AG10803 (cell line): Measurements from ENCODE around the gene ASF1B.

Experiments
- DNase-seq: peaks from one replicate; pipeline ENCODE4 v3.0.0; 2010; ENCODE audit warnings: low read depth
- H3K4me3 ChIP-seq: 2 replicates; pipeline ENCODE4 v1.5.1; 2011; ENCODE audit warnings: mild to moderate bottlenecking, low read length, control low read depth
- TF ChIP-seq, protein P1 (sequence below): conservative IDR thresholded peaks from 2 replicates; pipeline ENCODE4 v1.5.1; 2011; ENCODE audit warnings: mild to moderate bottlenecking, low read length, control low read depth, inconsistent platforms

ASF1B gene

DNA sequence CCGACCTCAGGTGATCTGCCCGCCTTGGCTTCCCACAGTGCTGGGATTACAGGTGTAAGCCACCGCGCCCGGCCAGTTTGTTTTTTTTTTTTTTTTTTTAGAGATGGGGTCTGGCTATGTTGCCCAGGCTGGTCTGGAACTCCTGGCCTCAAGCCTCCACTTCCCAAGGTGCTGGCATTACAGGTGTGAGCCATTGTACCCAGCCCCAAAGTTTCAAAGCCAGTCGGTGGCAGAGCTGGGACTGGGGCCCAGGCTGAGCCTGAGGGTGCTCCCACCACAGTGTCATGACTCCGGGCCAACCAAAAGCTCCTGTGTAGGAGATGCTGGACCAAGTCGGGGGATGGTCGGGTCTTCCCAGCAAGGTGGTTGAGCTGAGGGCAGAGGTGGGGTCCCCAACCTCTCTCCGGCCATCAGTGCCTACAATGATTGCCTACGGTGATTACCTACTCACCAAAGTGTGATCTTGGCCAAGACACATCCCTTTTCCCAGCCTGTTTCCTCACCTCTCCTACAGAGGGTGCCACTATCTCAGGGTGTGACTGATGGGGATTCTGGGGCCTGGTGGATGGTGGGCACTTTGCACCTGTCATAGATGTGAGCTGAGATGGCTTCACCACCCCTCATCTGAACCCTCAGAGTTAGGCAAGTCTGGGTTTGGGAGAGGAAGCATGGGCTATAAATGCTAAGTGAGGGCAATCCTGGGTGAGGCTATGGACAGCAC, 40.0 kb downstream of the ASF1B start:
- TF ChIP-seq, protein P1, sequence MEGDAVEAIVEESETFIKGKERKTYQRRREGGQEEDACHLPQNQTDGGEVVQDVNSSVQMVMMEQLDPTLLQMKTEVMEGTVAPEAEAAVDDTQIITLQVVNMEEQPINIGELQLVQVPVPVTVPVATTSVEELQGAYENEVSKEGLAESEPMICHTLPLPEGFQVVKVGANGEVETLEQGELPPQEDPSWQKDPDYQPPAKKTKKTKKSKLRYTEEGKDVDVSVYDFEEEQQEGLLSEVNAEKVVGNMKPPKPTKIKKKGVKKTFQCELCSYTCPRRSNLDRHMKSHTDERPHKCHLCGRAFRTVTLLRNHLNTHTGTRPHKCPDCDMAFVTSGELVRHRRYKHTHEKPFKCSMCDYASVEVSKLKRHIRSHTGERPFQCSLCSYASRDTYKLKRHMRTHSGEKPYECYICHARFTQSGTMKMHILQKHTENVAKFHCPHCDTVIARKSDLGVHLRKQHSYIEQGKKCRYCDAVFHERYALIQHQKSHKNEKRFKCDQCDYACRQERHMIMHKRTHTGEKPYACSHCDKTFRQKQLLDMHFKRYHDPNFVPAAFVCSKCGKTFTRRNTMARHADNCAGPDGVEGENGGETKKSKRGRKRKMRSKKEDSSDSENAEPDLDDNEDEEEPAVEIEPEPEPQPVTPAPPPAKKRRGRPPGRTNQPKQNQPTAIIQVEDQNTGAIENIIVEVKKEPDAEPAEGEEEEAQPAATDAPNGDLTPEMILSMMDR = 0 out of 2 replicates have a peak, but pooled peaks have one; percentile 6
- DNase-seq = no peak
- H3K4me3 ChIP-seq = no peak overlapping the region

DNA sequence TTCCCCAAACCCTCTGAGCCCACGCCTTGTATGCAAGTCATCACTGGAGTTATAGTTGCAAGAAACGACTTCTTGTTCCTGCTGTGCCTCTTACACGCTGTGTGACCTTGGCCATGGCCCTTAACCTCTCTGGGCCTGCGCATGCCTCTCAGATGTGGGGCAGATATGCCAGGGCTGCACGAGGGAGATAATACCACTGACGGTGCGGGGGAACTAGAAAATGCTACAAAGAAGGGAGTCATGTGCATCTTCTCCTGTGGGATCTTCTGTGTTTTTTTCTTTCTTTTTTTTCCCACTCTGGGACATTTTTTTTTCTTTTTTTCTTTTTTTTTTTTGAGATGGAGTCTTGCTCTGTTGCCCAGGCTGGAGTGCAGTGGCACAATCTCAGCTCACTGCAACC, 41.5 kb downstream of the ASF1B start:
- TF ChIP-seq, protein P1 = no peak
- H3K4me3 ChIP-seq = no peak overlapping the region
- no peak for DNase-seq

DNA sequence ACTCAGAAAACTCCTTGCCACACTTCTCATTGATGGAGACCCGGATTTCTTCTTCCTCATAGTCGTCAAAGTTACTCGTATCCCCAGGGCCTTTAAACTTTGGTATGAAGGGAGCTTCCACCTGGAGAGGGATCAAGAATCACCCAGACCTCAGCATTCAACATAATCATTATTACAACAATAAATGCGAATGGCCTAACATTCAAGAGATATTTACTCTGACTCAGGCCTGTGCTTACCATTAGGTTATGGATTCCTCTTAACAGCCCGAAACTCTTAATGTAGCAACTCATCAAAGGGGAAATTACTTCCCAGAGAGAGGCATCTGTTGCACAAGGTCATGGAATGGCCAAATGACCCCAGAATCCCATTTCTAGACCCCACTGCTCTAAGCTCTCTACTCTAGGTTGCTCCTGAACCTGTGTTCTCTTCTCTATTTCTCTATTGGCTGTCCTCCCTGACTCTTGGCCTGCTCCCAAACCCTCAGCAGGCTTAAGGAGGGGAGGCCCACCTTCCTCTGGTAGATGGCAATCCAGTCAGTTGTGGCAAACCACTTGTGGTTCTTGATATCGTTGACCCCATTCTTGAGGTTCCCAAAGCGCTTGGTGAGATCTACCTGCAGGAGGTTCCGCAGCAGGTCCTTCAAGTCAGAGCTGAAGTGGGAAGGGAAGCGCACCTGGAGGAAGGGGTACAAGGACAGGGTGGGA, 43.1 kb downstream of the ASF1B start:
- H3K4me3 ChIP-seq = no peak overlapping the region
- DNase-seq = no peak
- TF ChIP-seq, protein P1 = no peak

DNA sequence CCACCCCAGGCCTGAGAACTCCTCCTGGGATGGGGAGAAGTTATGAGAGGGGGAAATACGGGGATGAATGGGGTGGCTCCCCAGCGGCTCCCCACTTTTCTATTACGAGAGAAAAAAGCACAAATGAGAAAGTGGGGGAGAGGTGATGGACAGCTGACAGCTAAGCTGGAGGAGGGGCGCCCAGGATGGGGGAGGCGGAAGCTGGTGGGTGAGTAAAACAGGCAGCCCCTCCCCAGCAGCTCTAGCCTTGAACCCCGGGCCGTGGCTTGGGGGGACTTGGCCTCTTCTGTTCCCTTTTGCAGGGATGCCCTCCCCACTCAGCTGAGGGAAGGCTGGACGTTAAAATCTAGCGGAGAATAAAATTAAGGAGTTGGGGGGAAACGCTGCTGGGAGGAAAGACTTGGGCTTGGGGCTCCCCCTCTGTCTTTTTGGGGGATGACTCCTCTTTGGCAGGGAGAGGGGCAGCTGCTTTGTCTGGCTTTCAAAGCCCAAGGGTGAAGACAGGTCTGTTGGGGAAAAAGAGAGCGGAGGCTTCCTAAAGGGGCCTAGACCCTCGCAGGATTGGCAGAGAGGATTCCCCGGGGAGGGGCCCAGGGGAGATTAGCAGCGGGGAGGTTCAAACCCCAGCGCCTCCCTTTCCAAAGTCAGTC, 44.5 kb downstream of the ASF1B start:
- TF ChIP-seq, protein P1 = no peak
- no peak for DNase-seq
- H3K4me3 ChIP-seq = peak overlapping the region; percentile 83

DNA sequence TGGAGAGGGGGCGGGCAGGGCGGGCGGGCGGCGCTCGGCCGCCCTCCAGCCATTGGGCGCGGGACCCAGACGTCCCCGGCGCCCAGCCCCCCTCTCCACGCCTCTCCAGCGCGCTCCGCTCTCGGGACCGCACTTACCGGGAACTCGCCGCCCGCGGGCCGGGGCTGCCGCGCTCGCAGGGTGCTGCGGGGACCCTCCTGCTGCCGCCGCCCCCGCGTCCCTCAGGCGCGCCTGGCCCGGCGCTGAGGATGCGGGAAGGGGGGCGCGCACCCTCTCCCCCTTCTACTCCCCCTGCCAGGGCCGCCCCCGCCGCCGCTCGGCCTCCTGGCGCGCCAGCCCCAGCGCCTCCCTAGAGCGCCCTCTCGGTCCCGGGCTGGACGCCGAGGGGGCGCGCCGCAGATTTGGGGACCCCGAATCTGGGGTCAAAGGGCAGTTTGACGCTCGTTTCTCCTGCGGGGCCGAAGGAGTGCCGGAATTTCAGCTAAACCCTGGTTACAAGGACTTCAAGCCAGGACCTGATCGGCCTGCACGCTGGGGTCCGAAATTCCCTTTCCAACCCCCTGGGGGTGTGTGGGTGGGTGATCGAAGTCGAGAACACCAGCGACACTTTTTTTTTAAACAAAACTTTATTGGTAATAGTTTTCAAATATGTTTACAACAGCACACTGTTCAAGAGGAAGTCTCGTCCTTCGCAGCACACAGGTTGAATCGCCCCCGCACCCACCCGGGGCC, 45.1 kb downstream of the ASF1B start:
- TF ChIP-seq, protein P1 = peak; percentile 25
- peak overlapping the region; percentile 83 for H3K4me3 ChIP-seq
- DNase-seq = peak; percentile 60

DNA sequence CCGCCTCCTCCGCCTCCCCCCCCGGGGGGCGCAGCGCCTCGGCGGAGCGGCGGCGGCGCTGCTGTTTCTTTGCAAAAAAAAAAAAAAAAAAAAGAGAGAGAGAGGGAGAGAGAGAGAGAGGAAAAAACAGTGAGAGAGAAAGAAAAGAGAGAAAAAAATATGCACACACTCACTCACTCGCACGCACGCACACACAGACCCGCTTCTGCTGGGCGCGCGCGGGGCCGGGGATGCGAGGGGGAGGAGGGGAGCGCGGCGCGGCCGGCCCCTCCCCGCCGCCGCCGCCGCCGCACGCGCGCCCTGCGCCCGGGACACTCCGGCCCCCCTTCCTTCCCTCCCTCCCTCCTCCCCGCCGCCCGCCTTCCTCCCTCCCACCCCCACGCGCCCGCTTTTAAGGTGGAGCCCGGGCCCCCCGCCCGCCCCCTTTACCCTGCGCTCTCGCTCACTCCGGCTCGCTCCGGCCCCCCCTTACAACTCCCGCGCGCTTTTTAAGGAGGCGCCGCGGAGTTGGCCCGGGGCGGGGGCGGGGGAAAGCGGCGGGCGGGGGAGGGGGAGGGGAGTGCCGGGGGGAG, 45.8 kb downstream of the ASF1B start, which contains the start of gene SAMD1:
Gene SAMD1, minus strand, starts transcription at position 243 of the 572 bp plus-strand sequence.
- H3K4me3 ChIP-seq = peak within 1 kb of the TSS; percentile 83
- DNase-seq = peak; percentile 91
- TF ChIP-seq, protein P1 = no peak
